HG02973 (cell line): ENCODE measurements around the gene MAN1A2.

ENCODE experiments used
- ATAC-seq: cut with Tn5 transposase; IDR thresholded peaks from one replicate; pipeline ENCODE4 v1.9.1; 2021; ENCODE audit warnings: moderate library complexity; ENCODE audit not compliant: unreplicated experiment

Gene MAN1A2

GRCh38 chr1:117573386-117574023 lies 206.3 kb downstream of the MAN1A2 start:
- no peak for ATAC-seq

GRCh38 chr1:117574161-117574835 lies 207.0 kb downstream of the MAN1A2 start:
- ATAC-seq: no peak

GRCh38 chr1:117575586-117576225 lies 208.5 kb downstream of the MAN1A2 start:
- ATAC-seq: no peak

GRCh38 chr1:117576236-117576635 lies 209.0 kb downstream of the MAN1A2 start:
- no peak for ATAC-seq

- ATAC-seq: no peak
These were observed 210.1 kb downstream of the MAN1A2 start for GRCh38 chr1:117577191-117577885.

- no peak for ATAC-seq
These were observed 211.2 kb downstream of the MAN1A2 start for GRCh38 chr1:117578466-117578865.
